ENCODE measurements around the gene CEL. TPM values are rescaled to one million over a fixed set of nuclear protein-coding genes. Genes with fewer than 3 reads are reported as not detected.
A peak's percentile ranks its signal among the peaks of the same experiment; 100 is the strongest.
"Not testable (repeated sequence)": the region's sequence is repeated elsewhere in the genome, so short reads cannot be mapped to it uniquely, and the experiment has no call there.

Gene CEL
- total RNA-seq, 2 donors from 2014 or later, result 8,438 to 9,209 TPM

DNA sequence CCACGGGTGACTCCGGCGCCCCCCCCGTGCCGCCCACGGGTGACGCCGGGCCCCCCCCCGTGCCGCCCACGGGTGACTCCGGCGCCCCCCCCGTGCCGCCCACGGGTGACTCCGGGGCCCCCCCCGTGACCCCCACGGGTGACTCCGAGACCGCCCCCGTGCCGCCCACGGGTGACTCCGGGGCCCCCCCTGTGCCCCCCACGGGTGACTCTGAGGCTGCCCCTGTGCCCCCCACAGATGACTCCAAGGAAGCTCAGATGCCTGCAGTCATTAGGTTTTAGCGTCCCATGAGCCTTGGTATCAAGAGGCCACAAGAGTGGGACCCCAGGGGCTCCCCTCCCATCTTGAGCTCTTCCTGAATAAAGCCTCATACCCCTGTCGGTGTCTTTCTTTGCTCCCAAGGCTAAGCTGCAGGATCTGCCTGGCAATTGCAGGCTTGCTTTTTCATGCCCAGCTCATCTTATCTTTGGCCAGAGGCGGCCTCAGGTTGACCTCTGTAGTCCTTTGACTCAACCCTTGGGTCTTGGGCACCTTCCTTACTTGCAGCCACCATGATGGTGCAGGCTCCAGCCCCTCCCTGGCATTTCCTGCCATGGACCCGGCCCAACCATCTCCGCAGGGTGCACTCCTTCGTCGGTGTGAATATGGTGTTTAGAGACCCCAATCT lies 9.8 kb downstream of the CEL start:
- no peak for TF ChIP-seq POLR2A (IDR thresholded peaks at IDR 0.05)
- TF ChIP-seq, protein P1, sequence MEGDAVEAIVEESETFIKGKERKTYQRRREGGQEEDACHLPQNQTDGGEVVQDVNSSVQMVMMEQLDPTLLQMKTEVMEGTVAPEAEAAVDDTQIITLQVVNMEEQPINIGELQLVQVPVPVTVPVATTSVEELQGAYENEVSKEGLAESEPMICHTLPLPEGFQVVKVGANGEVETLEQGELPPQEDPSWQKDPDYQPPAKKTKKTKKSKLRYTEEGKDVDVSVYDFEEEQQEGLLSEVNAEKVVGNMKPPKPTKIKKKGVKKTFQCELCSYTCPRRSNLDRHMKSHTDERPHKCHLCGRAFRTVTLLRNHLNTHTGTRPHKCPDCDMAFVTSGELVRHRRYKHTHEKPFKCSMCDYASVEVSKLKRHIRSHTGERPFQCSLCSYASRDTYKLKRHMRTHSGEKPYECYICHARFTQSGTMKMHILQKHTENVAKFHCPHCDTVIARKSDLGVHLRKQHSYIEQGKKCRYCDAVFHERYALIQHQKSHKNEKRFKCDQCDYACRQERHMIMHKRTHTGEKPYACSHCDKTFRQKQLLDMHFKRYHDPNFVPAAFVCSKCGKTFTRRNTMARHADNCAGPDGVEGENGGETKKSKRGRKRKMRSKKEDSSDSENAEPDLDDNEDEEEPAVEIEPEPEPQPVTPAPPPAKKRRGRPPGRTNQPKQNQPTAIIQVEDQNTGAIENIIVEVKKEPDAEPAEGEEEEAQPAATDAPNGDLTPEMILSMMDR (IDR thresholded peaks at IDR 0.05), result no peak
- Histone ChIP-seq H3K27me3 (no peaks in the 10 kb centered on the region), H3K27ac (peak overlapping the region in 3 of 4 donors; percentile 52 to 65 (median 54)), H3K4me3 (no peak overlapping the region), H3K36me3 (replicated peaks in 1 of 2; ENCODE audit: insufficient read depth in 1 of 2, low read depth in 2 of 2) (peaks cover 0 to 2% of the 10 kb centered on the region in 2 donors), H3K9me3 (no peaks in the 10 kb centered on the region), H3K4me1 (peaks cover 24% of the 10 kb centered on the region)
- 29 to 61% methylated on average over 5 to 8 of the region's 33 CpGs for WGBS, 2 donors
- DNase-seq (peak in 3 of 4 donors; percentile 57 to 64 (median 60)), ATAC-seq (peak; percentile 7)
- intact Hi-C loops (cut with DNase I), result no loop called here

DNA sequence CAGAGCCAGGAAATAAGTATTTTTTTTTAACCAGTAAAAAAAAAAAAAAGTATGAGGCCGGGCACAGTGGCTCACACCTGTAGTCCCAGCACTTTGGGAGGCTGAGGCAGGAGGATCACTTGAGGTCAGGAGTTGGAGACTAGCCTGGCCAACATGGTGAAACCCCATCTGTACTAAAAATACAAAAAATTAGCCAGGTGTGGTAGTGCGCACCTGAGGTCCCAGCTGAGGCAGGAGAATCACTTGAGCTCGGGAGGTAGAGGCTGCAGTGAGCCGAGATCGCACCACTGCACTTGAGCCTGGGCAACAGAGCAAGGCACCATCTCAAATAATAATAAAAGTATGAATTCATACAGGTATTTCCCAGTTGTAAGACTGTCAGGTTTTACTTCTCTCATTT lies 10.4 kb downstream of the CEL start:
- H3K4me3 ChIP-seq; H3K36me3 ChIP-seq (replicated peaks in 1 of 2; ENCODE audit: insufficient read depth in 1 of 2, low read depth in 2 of 2); intact Hi-C loops (cut with DNase I); H3K27me3 ChIP-seq; H3K9me3 ChIP-seq: not testable (repeated sequence)
- DNase-seq, result peak in 3 of 4 donors; percentile 53 to 61 (median 59)
- Histone ChIP-seq H3K4me1 (peaks cover 22% of the 10 kb centered on the region), H3K27ac (peak overlapping the region in 3 of 4 donors; percentile 52 to 65 (median 54))
- peak in 1 of 3 donors; percentile 45 for TF ChIP-seq POLR2A (IDR thresholded peaks at IDR 0.05)
- peak; percentile 8 for ATAC-seq
- 40 to 42% methylated on average over 5 of the region's 5 CpGs for WGBS, 2 donors

DNA sequence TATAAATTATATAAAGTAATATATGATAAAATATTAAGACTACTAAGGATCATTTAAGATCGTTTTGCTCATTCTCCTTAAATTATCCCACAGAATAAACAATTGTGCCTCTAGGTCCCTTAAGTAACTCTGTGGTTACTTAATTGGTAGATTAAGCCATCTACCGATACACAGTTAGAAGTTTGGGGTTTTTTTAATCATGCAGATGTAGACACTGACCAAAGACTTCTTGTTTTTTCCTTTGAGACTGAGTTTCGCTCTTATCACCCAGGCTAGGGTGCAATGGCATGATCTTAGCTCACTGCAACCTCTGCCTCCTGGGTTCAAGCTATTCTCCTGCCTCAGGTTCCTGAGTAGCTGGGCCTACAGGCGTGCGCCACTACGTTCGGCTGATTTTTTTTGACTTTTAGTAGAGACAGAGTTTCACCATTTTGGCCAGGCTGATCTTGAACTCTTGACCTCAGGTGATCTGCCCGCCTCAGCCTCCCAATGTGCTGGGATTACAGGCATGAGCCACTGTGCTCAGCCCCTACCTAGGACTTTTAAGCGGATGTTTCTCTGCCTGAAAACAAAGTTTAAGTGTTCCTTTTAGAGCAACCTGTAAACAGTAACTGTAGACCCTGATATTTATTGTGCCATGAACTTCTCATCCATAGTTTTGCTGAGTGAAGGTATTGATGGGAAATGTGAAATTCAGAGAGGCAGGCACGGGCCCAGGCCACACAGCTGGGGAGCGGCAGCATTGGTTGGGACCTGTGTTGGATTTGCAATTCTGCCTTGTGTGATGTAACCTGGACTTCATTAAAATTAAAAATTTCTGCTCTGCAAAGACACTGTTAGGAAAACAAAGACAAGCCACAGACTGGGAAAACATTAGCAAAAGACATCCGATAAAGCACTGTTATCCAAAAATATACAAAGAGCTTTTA lies 11.6 kb downstream of the CEL start:
- no peaks in the 10 kb centered on the region for H3K27me3 ChIP-seq
- H3K36me3 ChIP-seq (replicated peaks in 1 of 2; ENCODE audit: insufficient read depth in 1 of 2, low read depth in 2 of 2), result no peaks in the 10 kb centered on the region
- WGBS, 2 donors, result 36 to 40% methylated on average over 12 of the region's 12 CpGs
- TF ChIP-seq POLR2A (IDR thresholded peaks at IDR 0.05), result peak in 2 of 3 donors; percentile 52 to 68
- TF ChIP-seq, protein P1 (IDR thresholded peaks at IDR 0.05), result no peak
- peaks cover 13% of the 10 kb centered on the region for H3K4me1 ChIP-seq
- no peak overlapping the region for H3K4me3 ChIP-seq
- H3K9me3 ChIP-seq, result no peaks in the 10 kb centered on the region
- DNase-seq (peak in 3 of 4 donors; percentile 53 to 60 (median 57)), ATAC-seq (peak; percentile 20)
- peak overlapping the region in 3 of 4 donors; percentile 13 to 62 (median 54) for H3K27ac ChIP-seq
- intact Hi-C loops (cut with DNase I), result no loop called here

DNA sequence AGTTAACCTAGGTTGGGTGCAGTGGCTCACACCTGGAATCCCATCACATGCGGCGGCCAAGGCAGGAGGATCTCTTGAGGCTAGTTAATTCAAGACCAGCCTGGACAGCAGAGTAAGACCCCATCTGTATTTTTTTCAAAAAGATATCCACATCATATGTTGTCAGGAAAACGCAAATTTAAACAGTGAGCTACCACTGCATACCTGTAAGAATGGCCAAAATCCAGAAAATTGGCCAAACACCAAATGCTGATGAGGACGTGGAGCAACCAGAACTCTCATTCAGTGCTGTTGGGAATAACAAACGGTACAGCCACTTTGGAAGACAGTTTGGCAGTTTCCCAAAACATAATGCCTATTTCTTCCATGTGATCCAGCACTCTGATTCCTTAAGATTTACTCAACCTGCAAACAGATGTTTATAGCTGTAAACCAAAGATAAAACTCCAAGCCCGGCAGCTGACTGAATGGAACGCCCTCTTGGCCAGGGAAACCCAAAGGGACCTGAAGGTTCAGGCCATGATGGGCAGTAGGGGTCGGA lies 12.4 kb downstream of the CEL start:
- peak in 2 of 3 donors; percentile 57 to 68 for TF ChIP-seq POLR2A (IDR thresholded peaks at IDR 0.05)
- TF ChIP-seq, protein P1 (IDR thresholded peaks at IDR 0.05), result no peak
- intact Hi-C loops (cut with DNase I), result no loop called here
- WGBS, 2 donors, result 29 to 35% methylated on average over 8 of the region's 8 CpGs
- H3K27me3 ChIP-seq, result no peaks in the 10 kb centered on the region
- DNase-seq (peak in 3 of 4 donors; percentile 34 to 63 (median 51)), ATAC-seq (peak; percentile 13)
- no peaks in the 10 kb centered on the region for H3K9me3 ChIP-seq
- H3K36me3 ChIP-seq (replicated peaks in 1 of 2; ENCODE audit: insufficient read depth in 1 of 2, low read depth in 2 of 2), result no peaks in the 10 kb centered on the region
- peaks cover 13% of the 10 kb centered on the region for H3K4me1 ChIP-seq
- peak overlapping the region in 2 of 4 donors; percentile 54 to 62 for H3K27ac ChIP-seq
- H3K4me3 ChIP-seq, result no peak overlapping the region
